PC-9 (cell line): ENCODE results near the gene SEMA4A.

ENCODE experiments used
- EZH2 ChIP-seq: fragments of 200-600 bp; sonication (generic); IDR thresholded peaks from 2 replicates; pipeline ENCODE4 v1.8.0; 2017; ENCODE audit warnings: antibody characterized with exemption, low read depth
- TF ChIP-seq, protein P1 (sequence below): fragments of 200-600 bp; sonication (generic); conservative IDR thresholded peaks from 2 replicates; pipeline ENCODE4 v1.6.1; 2017; ENCODE audit warnings: mixed run types, antibody characterized with exemption, mild to moderate bottlenecking, moderate library complexity

DNA sequence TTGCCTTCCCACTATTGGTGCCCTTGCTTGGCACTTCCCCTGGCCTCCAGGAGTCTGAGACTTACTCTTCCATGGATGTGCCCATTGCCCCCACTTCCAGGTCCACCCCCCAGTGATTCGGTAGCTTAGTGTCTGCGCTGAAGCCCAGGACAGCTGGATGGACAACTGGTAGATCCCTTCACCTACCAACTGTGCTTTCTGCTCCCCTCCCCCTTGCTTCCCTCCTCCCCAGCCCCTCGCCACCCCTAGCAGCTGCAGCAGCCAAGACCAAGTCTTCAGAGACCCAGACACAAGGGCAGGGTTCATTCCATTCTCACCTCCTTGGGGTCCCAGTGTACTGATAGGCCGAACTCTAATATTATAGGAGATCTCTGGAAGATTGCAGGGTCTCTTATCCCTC, 31.9 kb upstream of the SEMA4A start:
- TF ChIP-seq, protein P1, sequence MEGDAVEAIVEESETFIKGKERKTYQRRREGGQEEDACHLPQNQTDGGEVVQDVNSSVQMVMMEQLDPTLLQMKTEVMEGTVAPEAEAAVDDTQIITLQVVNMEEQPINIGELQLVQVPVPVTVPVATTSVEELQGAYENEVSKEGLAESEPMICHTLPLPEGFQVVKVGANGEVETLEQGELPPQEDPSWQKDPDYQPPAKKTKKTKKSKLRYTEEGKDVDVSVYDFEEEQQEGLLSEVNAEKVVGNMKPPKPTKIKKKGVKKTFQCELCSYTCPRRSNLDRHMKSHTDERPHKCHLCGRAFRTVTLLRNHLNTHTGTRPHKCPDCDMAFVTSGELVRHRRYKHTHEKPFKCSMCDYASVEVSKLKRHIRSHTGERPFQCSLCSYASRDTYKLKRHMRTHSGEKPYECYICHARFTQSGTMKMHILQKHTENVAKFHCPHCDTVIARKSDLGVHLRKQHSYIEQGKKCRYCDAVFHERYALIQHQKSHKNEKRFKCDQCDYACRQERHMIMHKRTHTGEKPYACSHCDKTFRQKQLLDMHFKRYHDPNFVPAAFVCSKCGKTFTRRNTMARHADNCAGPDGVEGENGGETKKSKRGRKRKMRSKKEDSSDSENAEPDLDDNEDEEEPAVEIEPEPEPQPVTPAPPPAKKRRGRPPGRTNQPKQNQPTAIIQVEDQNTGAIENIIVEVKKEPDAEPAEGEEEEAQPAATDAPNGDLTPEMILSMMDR = no peak
- TF ChIP-seq EZH2 = no peak
